Measurements from ENCODE around the gene ARHGDIB. TPM values are rescaled to one million over a fixed set of nuclear protein-coding genes. Genes with fewer than 3 reads are reported as not detected.

Gene ARHGDIB
- total and polyA plus RNA-seq, 4 donors, result 31.7 to 58.1 (median 38.6) TPM

GRCh38 chr12:14984766-14985285 is 23.4 kb upstream of the ARHGDIB start:
- Histone ChIP-seq H3K36me3 (ENCODE audit: control insufficient read depth, insufficient read depth, low read length) (no peaks in the 10 kb centered on the region), H3K27ac (ENCODE audit: low read depth, low read length) (no peak overlapping the region), H3K9me3 (ENCODE audit: control insufficient read depth, insufficient read depth, low read length) (no peaks in the 10 kb centered on the region), H3K4me3 (ENCODE audit: low read depth, low read length) (no peak overlapping the region), H3K27me3 (ENCODE audit: control insufficient read depth, insufficient read depth, low read length) (no peaks in the 10 kb centered on the region), H3K4me1 (ENCODE audit: control insufficient read depth, insufficient read depth, low read length) (no peaks in the 10 kb centered on the region)
- WGBS (ENCODE audit: insufficient coverage), result no CpG with 5 or more reads among the region's 1 CpG
- peak in 1 of 6 donors; percentile 31 for DNase-seq (ENCODE audit: low read depth in 4 of 6, low spot score in 6 of 6)

- H3K27me3 ChIP-seq (ENCODE audit: control insufficient read depth, insufficient read depth, low read length), result no peaks in the 10 kb centered on the region
- H3K9me3 ChIP-seq (ENCODE audit: control insufficient read depth, insufficient read depth, low read length), result no peaks in the 10 kb centered on the region
- no peaks in the 10 kb centered on the region for H3K36me3 ChIP-seq (ENCODE audit: control insufficient read depth, insufficient read depth, low read length)
- no peaks in the 10 kb centered on the region for H3K4me1 ChIP-seq (ENCODE audit: control insufficient read depth, insufficient read depth, low read length)
- DNase-seq (ENCODE audit: low read depth in 4 of 6, low spot score in 6 of 6), result no peak
- H3K4me3 ChIP-seq (ENCODE audit: low read depth, low read length), result no peak overlapping the region
- WGBS (ENCODE audit: insufficient coverage), result no CpG with 5 or more reads among the region's 1 CpG
- H3K27ac ChIP-seq (ENCODE audit: low read depth, low read length), result no peak overlapping the region
Measured at GRCh38 chr12:14984036-14984435, 22.6 kb upstream of the ARHGDIB start.

GRCh38 chr12:14982991-14983390 is 21.6 kb upstream of the ARHGDIB start:
- 100% methylated on average over 1 of the region's 2 CpGs for WGBS (ENCODE audit: insufficient coverage)

GRCh38 chr12:14982562-14982961 is 21.2 kb upstream of the ARHGDIB start:
- Histone ChIP-seq H3K4me1 (ENCODE audit: control insufficient read depth, insufficient read depth, low read length) (no peaks in the 10 kb centered on the region), H3K27ac (ENCODE audit: low read depth, low read length) (no peak overlapping the region), H3K36me3 (ENCODE audit: control insufficient read depth, insufficient read depth, low read length) (no peaks in the 10 kb centered on the region), H3K27me3 (ENCODE audit: control insufficient read depth, insufficient read depth, low read length) (no peaks in the 10 kb centered on the region), H3K4me3 (ENCODE audit: low read depth, low read length) (no peak overlapping the region), H3K9me3 (ENCODE audit: control insufficient read depth, insufficient read depth, low read length) (no peaks in the 10 kb centered on the region)
- WGBS (ENCODE audit: insufficient coverage), result no CpG with 5 or more reads among the region's 1 CpG
- no peak for DNase-seq (ENCODE audit: low read depth in 4 of 6, low spot score in 6 of 6)

More at GRCh38 chr12:14982991-14983390, 21.6 kb upstream of the ARHGDIB start:
- Histone ChIP-seq H3K4me3 (ENCODE audit: low read depth, low read length) (no peak overlapping the region), H3K27ac (ENCODE audit: low read depth, low read length) (no peak overlapping the region), H3K4me1 (ENCODE audit: control insufficient read depth, insufficient read depth, low read length) (no peaks in the 10 kb centered on the region), H3K27me3 (ENCODE audit: control insufficient read depth, insufficient read depth, low read length) (no peaks in the 10 kb centered on the region), H3K9me3 (ENCODE audit: control insufficient read depth, insufficient read depth, low read length) (no peaks in the 10 kb centered on the region), H3K36me3 (ENCODE audit: control insufficient read depth, insufficient read depth, low read length) (no peaks in the 10 kb centered on the region)
- DNase-seq (ENCODE audit: low read depth in 4 of 6, low spot score in 6 of 6), result no peak

- H3K4me3 ChIP-seq (ENCODE audit: low read depth, low read length), result no peak overlapping the region
- 100% methylated on average over 2 of the region's 2 CpGs for WGBS (ENCODE audit: insufficient coverage)
- H3K9me3 ChIP-seq (ENCODE audit: control insufficient read depth, insufficient read depth, low read length), result no peaks in the 10 kb centered on the region
- no peaks in the 10 kb centered on the region for H3K4me1 ChIP-seq (ENCODE audit: control insufficient read depth, insufficient read depth, low read length)
- no peak overlapping the region for H3K27ac ChIP-seq (ENCODE audit: low read depth, low read length)
- no peaks in the 10 kb centered on the region for H3K27me3 ChIP-seq (ENCODE audit: control insufficient read depth, insufficient read depth, low read length)
- DNase-seq (ENCODE audit: low read depth in 4 of 6, low spot score in 6 of 6), result no peak
- H3K36me3 ChIP-seq (ENCODE audit: control insufficient read depth, insufficient read depth, low read length), result no peaks in the 10 kb centered on the region
Measured at GRCh38 chr12:14981049-14981448, 19.6 kb upstream of the ARHGDIB start.

- H3K36me3 ChIP-seq (ENCODE audit: control insufficient read depth, insufficient read depth, low read length), result no peaks in the 10 kb centered on the region
- DNase-seq (ENCODE audit: low read depth in 4 of 6, low spot score in 6 of 6), result no peak
- H3K27me3 ChIP-seq (ENCODE audit: control insufficient read depth, insufficient read depth, low read length), result no peaks in the 10 kb centered on the region
- H3K4me1 ChIP-seq (ENCODE audit: control insufficient read depth, insufficient read depth, low read length), result no peaks in the 10 kb centered on the region
- H3K27ac ChIP-seq (ENCODE audit: low read depth, low read length), result no peak overlapping the region
- no peaks in the 10 kb centered on the region for H3K9me3 ChIP-seq (ENCODE audit: control insufficient read depth, insufficient read depth, low read length)
- no peak overlapping the region for H3K4me3 ChIP-seq (ENCODE audit: low read depth, low read length)
Measured at GRCh38 chr12:14979468-14979867, 18.1 kb upstream of the ARHGDIB start.

- no peak for DNase-seq (ENCODE audit: low read depth in 4 of 6, low spot score in 6 of 6)
- Histone ChIP-seq H3K27ac (ENCODE audit: low read depth, low read length) (no peak overlapping the region), H3K36me3 (ENCODE audit: control insufficient read depth, insufficient read depth, low read length) (no peaks in the 10 kb centered on the region), H3K4me3 (ENCODE audit: low read depth, low read length) (no peak overlapping the region), H3K27me3 (ENCODE audit: control insufficient read depth, insufficient read depth, low read length) (no peaks in the 10 kb centered on the region), H3K4me1 (ENCODE audit: control insufficient read depth, insufficient read depth, low read length) (no peaks in the 10 kb centered on the region), H3K9me3 (ENCODE audit: control insufficient read depth, insufficient read depth, low read length) (no peaks in the 10 kb centered on the region)
- no CpG with 5 or more reads among the region's 3 CpGs for WGBS (ENCODE audit: insufficient coverage)
Measured at GRCh38 chr12:14976658-14977057, 15.3 kb upstream of the ARHGDIB start.

GRCh38 chr12:14975457-14975856 is 14.1 kb upstream of the ARHGDIB start:
- Histone ChIP-seq H3K4me1 (ENCODE audit: control insufficient read depth, insufficient read depth, low read length) (no peaks in the 10 kb centered on the region), H3K27ac (ENCODE audit: low read depth, low read length) (no peak overlapping the region), H3K9me3 (ENCODE audit: control insufficient read depth, insufficient read depth, low read length) (no peaks in the 10 kb centered on the region), H3K27me3 (ENCODE audit: control insufficient read depth, insufficient read depth, low read length) (no peaks in the 10 kb centered on the region), H3K4me3 (ENCODE audit: low read depth, low read length) (no peak overlapping the region), H3K36me3 (ENCODE audit: control insufficient read depth, insufficient read depth, low read length) (no peaks in the 10 kb centered on the region)
- 69% methylated on average over 3 of the region's 4 CpGs for WGBS (ENCODE audit: insufficient coverage)
- DNase-seq (ENCODE audit: low read depth in 4 of 6, low spot score in 6 of 6), result no peak

- WGBS (ENCODE audit: insufficient coverage), result 88% methylated on average over 3 of the region's 3 CpGs
- Histone ChIP-seq H3K4me3 (ENCODE audit: low read depth, low read length) (no peak overlapping the region), H3K27me3 (ENCODE audit: control insufficient read depth, insufficient read depth, low read length) (no peaks in the 10 kb centered on the region), H3K27ac (ENCODE audit: low read depth, low read length) (no peak overlapping the region), H3K9me3 (ENCODE audit: control insufficient read depth, insufficient read depth, low read length) (no peaks in the 10 kb centered on the region), H3K36me3 (ENCODE audit: control insufficient read depth, insufficient read depth, low read length) (no peaks in the 10 kb centered on the region), H3K4me1 (ENCODE audit: control insufficient read depth, insufficient read depth, low read length) (no peaks in the 10 kb centered on the region)
- DNase-seq (ENCODE audit: low read depth in 4 of 6, low spot score in 6 of 6), result no peak
Measured at GRCh38 chr12:14974633-14975032, 13.2 kb upstream of the ARHGDIB start.

- Histone ChIP-seq H3K9me3 (ENCODE audit: control insufficient read depth, insufficient read depth, low read length) (no peaks in the 10 kb centered on the region), H3K36me3 (ENCODE audit: control insufficient read depth, insufficient read depth, low read length) (no peaks in the 10 kb centered on the region), H3K4me1 (ENCODE audit: control insufficient read depth, insufficient read depth, low read length) (no peaks in the 10 kb centered on the region), H3K4me3 (ENCODE audit: low read depth, low read length) (no peak within 1 kb of the TSS), H3K27ac (ENCODE audit: low read depth, low read length) (no peak within 1 kb of the TSS), H3K27me3 (ENCODE audit: control insufficient read depth, insufficient read depth, low read length) (no peaks in the 10 kb centered on the region)
- 76% methylated on average over 2 of the region's 2 CpGs for WGBS (ENCODE audit: insufficient coverage)
- DNase-seq (ENCODE audit: low read depth in 4 of 6, low spot score in 6 of 6), result no peak
Measured at GRCh38 chr12:14972816-14973215, 11.4 kb upstream of the ARHGDIB start, which contains the start of gene PDE6H. Gene PDE6H (plus strand): TSS chr12:14973042. CDS start chr12:14978013, 4,971 bp downstream.

Data from spinal cord (tissue), 10 donors.